Lung (tissue), 12 donors: ENCODE measurements around the gene CENPE. TPM values are rescaled to one million over a fixed set of nuclear protein-coding genes. Genes with fewer than 3 reads are reported as not detected.

Experiments
- ATAC-seq: fragments of 200-7000 bp; cut with Tn5 transposase; one replicate; pipeline ENCODE4 v1.9.1; 2020; ENCODE audit warnings: moderate number of reproducible peaks; ENCODE audit not compliant: insufficient read depth, low FRiP score
- DNase-seq, 3 donors: peaks; one replicate each; pipeline ENCODE4 v3.0.0-alpha.2; 2013 to 2017
- H3K27ac ChIP-seq, 2 donors: one replicate each; pipeline ENCODE4 v1.5.1; 2013; ENCODE audit warnings: mild to moderate bottlenecking in 2 of 2, moderate library complexity in 2 of 2, control low read depth in 1 of 2, inconsistent platforms in 1 of 2, low read depth in 1 of 2, low read length in 1 of 2
- H3K27me3 ChIP-seq, 3 donors: one replicate each; pipeline ENCODE4 v1.5.1; 2013; ENCODE audit warnings: low read length in 2 of 3; ENCODE audit not compliant: control insufficient read depth in 3 of 3, insufficient read depth in 3 of 3
- H3K36me3 ChIP-seq, 4 donors: one replicate each; pipeline ENCODE4 v1.5.1; 2013; ENCODE audit warnings: low read length in 4 of 4, mild to moderate bottlenecking in 1 of 4, moderate library complexity in 1 of 4; ENCODE audit not compliant: control insufficient read depth in 4 of 4, insufficient read depth in 4 of 4
- H3K4me1 ChIP-seq, 5 donors: one replicate each; pipeline ENCODE4 v1.5.1; 2013; ENCODE audit warnings: low read length in 5 of 5, mild to moderate bottlenecking in 2 of 5, moderate library complexity in 1 of 5; ENCODE audit not compliant: control insufficient read depth in 5 of 5, insufficient read depth in 5 of 5
- H3K4me3 ChIP-seq: one replicate; pipeline ENCODE4 v1.5.1; 2013; ENCODE audit warnings: mild to moderate bottlenecking, control low read depth, moderate library complexity
- H3K9ac ChIP-seq, 2 donors: one replicate each; pipeline ENCODE4 v1.5.1; 2013; ENCODE audit warnings: low read length in 2 of 2, control low read depth in 1 of 2; ENCODE audit not compliant: insufficient read depth in 1 of 2
- H3K9me3 ChIP-seq, 4 donors: one replicate each; pipeline ENCODE4 v1.5.1; 2013; ENCODE audit warnings: low read length in 3 of 4, mild to moderate bottlenecking in 1 of 4, moderate library complexity in 1 of 4; ENCODE audit not compliant: control insufficient read depth in 4 of 4, insufficient read depth in 3 of 4
- WGBS, 2 donors: extraction: QIAGEN DNeasy Blood & Tissue Kit; methylation state at CpG; one replicate each; pipeline ENCODE4 v1.1.7; 2013; 5-methylcytosine and 5-hydroxymethylcytosine counted together
- polyA plus RNA-seq, 2 donors: library from polyadenylated mRNA; stranded (reverse); fragments of 200-250 nt; gene quantifications; one replicate each; pipeline ENCODE4 v1.2.1, GENCODE V29; 2013
- total RNA-seq, 2 donors: library from RNA; depleted of rRNA in 1 of 2; stranded (reverse); fragments of >200 nt in 1 of 2; gene quantifications; one replicate each; pipeline ENCODE4 v1.2.1, GENCODE V29; 2014 to 2021
- TF ChIP-seq, protein P1 (sequence below): IDR thresholded peaks from 2 replicates; pipeline ENCODE4 v1.5.1; 2012; ENCODE audit warnings: mild to moderate bottlenecking; ENCODE audit errors: control extremely low read depth, extremely low read depth
- donor health status: control.
- donor health status: control.
- donor health status: Bipolar disorder and iron deficiency.
- donor health status: healthy.
- donor health status: DM: yes; HTN: yes; CAD: no.

CENPE gene
- total and polyA plus RNA-seq, 4 donors = 0.28 to 6.5 (median 0.85) TPM

DNA sequence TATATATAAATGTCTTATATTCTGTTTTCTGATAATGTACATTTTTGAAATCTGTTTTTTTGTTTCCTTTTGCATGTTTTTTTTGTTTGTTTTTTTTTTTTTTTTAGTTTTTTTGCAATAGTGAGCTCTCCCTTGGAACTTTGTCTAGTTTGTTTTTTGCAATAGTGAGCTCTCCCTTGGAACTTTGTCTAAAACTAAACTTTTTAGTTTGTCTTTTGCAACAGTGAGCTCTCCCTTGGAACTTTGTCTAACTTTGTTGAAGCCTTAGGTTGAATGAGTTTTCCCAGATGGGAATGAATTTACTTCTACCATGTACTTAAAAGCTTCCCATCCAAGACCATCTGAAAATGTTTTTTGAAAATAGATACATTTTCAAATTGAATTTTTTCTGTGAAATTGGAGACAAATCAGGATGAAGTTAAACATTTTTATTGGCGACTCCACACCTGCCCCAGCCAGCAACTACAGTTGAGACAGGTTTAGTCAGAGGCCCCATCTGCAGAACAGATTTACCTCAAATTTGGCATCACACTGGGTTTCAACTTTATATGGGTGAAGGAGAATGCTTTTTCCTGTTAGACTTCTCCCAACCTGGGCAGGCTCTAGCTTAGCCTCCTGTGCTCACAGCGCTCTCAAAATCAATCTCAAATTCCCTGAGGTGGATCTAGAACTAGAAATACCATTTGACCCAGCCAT lies 137.5 kb downstream of the CENPE start:
- Histone ChIP-seq H3K4me3 (no peak overlapping the region), H3K9ac (no peak overlapping the region), H3K27ac (no peak overlapping the region), H3K27me3 (no peaks in the 10 kb centered on the region), H3K9me3 (no peaks in the 10 kb centered on the region), H3K36me3 (no peaks in the 10 kb centered on the region), H3K4me1 (no peaks in the 10 kb centered on the region)
- no peak for DNase-seq
- TF ChIP-seq, protein P1, sequence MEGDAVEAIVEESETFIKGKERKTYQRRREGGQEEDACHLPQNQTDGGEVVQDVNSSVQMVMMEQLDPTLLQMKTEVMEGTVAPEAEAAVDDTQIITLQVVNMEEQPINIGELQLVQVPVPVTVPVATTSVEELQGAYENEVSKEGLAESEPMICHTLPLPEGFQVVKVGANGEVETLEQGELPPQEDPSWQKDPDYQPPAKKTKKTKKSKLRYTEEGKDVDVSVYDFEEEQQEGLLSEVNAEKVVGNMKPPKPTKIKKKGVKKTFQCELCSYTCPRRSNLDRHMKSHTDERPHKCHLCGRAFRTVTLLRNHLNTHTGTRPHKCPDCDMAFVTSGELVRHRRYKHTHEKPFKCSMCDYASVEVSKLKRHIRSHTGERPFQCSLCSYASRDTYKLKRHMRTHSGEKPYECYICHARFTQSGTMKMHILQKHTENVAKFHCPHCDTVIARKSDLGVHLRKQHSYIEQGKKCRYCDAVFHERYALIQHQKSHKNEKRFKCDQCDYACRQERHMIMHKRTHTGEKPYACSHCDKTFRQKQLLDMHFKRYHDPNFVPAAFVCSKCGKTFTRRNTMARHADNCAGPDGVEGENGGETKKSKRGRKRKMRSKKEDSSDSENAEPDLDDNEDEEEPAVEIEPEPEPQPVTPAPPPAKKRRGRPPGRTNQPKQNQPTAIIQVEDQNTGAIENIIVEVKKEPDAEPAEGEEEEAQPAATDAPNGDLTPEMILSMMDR = no peak
- 97 to 100% methylated on average over 2 of the region's 2 CpGs for WGBS, 2 donors
- ATAC-seq = no peak

Other genes starting within 250 kb of the CENPE start
- 1 to 10 TPM in 1 of 2 donors, under 1 TPM in 1; 0.49 to 4.6 TPM for gene SLC9B1, start 178.6 kb downstream of the CENPE start, total RNA-seq
- under 1 TPM; 0.12 to 0.22 TPM for gene SLC9B1, start 178.6 kb downstream of the CENPE start, polyA plus RNA-seq
- gene SLC9B2, start 121.6 kb downstream of the CENPE start, total RNA-seq = 1 to 10 TPM; 5.6 to 8.6 TPM
- gene SLC9B2, start 121.6 kb downstream of the CENPE start, polyA plus RNA-seq = 1 to 10 TPM; 3.1 to 6.4 TPM
- 10 to 100 TPM; 33.3 to 99.2 TPM for gene BDH2, start 98.5 kb downstream of the CENPE start, total RNA-seq
- gene BDH2, start 98.5 kb downstream of the CENPE start, polyA plus RNA-seq = 10 to 100 TPM; 30.9 to 75.5 TPM